Prostate gland (tissue), 2 donors: ENCODE results near the gene RAB3C.

ENCODE experiments used
- POLR2A ChIP-seq: fragments of 450-650 bp; IDR thresholded peaks from one replicate; pipeline ENCODE4 v1.6.1; 2016; ENCODE audit warnings: antibody characterized with exemption, mild to moderate bottlenecking
- POLR2AphosphoS5 ChIP-seq: sonication (generic); formaldehyde crosslinking; IDR thresholded peaks from one replicate; pipeline ENCODE4 v1.6.1; 2017; ENCODE audit warnings: antibody characterized with exemption
- TF ChIP-seq, protein P1 (sequence below), 4 experiments: fragments of 200-600 bp in 2 of 4; fragments of 450-650 bp in 2 of 4; sonication (generic) in 2 of 4; IDR thresholded peaks; 1 replicate in 3 of 4; 2 replicates in 1 of 4; pipeline ENCODE4 v1.5.1; 2016 to 2019; ENCODE audit warnings: antibody characterized with exemption in 4 of 4, mild to moderate bottlenecking in 2 of 4, moderate library complexity in 2 of 4

- TF ChIP-seq, protein P1, sequence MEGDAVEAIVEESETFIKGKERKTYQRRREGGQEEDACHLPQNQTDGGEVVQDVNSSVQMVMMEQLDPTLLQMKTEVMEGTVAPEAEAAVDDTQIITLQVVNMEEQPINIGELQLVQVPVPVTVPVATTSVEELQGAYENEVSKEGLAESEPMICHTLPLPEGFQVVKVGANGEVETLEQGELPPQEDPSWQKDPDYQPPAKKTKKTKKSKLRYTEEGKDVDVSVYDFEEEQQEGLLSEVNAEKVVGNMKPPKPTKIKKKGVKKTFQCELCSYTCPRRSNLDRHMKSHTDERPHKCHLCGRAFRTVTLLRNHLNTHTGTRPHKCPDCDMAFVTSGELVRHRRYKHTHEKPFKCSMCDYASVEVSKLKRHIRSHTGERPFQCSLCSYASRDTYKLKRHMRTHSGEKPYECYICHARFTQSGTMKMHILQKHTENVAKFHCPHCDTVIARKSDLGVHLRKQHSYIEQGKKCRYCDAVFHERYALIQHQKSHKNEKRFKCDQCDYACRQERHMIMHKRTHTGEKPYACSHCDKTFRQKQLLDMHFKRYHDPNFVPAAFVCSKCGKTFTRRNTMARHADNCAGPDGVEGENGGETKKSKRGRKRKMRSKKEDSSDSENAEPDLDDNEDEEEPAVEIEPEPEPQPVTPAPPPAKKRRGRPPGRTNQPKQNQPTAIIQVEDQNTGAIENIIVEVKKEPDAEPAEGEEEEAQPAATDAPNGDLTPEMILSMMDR (IDR thresholded peaks at IDR 0.05), result no peak
- TF ChIP-seq POLR2A, result no peak
- no peak for TF ChIP-seq POLR2AphosphoS5
Measured at GRCh38 chr5:58797021-58797420, 214.1 kb downstream of the RAB3C start.
